OCI-LY1 (cell line): ENCODE data around the gene ATG5.

Source experiments
- H2AFZ ChIP-seq: fragments of 200-600 bp; sonication (generic), shearing (Covaris generic); 2 replicates; pipeline ENCODE4 v1.6.0; 2014; ENCODE audit warnings: antibody characterized with exemption, mild to moderate bottlenecking, low read length
- H3F3A ChIP-seq: fragments of 200-600 bp; sonication (generic), shearing (Covaris generic); 2 replicates; pipeline ENCODE4 v1.6.0; 2014; ENCODE audit warnings: mild to moderate bottlenecking, antibody characterized with exemption, low read length, moderate library complexity; ENCODE audit not compliant: insufficient read depth
- H3K27ac ChIP-seq: fragments of 200-600 bp; sonication (generic); 2 replicates; pipeline ENCODE4 v1.5.1; 2014; ENCODE audit warnings: low read length, mixed run types, mild to moderate bottlenecking, low read depth; ENCODE audit not compliant: poor library complexity, severe bottlenecking
- H3K27me3 ChIP-seq: fragments of 200-600 bp; sonication (generic); 2 replicates; pipeline ENCODE4 v1.6.0; 2014; ENCODE audit warnings: antibody characterized with exemption, mild to moderate bottlenecking, low read length, moderate library complexity; ENCODE audit not compliant: insufficient read depth
- H3K36me3 ChIP-seq: fragments of 200-600 bp; sonication (generic); 2 replicates; pipeline ENCODE4 v1.6.1; 2014; ENCODE audit warnings: mild to moderate bottlenecking, antibody characterized with exemption, low read length, moderate library complexity, mixed read lengths; ENCODE audit not compliant: insufficient read depth
- H3K4me1 ChIP-seq: fragments of 200-600 bp; sonication (generic); 2 replicates; pipeline ENCODE4 v1.5.1; 2014; ENCODE audit warnings: mild to moderate bottlenecking, low read length, moderate library complexity; ENCODE audit not compliant: insufficient read depth, severe bottlenecking
- H3K4me2 ChIP-seq: fragments of 200-600 bp; sonication (generic), shearing (Covaris generic); 2 replicates; pipeline ENCODE4 v1.6.1; 2014; ENCODE audit warnings: low read length
- H3K4me3 ChIP-seq: fragments of 200-600 bp; sonication (generic); 2 replicates; pipeline ENCODE4 v1.5.1; 2014; ENCODE audit warnings: low read length, low read depth, mild to moderate bottlenecking, mixed read lengths; ENCODE audit not compliant: poor library complexity, severe bottlenecking
- H3K79me2 ChIP-seq: fragments of 200-600 bp; shearing (Covaris generic); 2 replicates; pipeline ENCODE4 v1.6.1; 2016; ENCODE audit warnings: mixed run types, low read length, mixed read lengths; ENCODE audit not compliant: insufficient read depth
- H3K9ac ChIP-seq: fragments of 200-600 bp; sonication (generic), shearing (Covaris generic); 2 replicates; pipeline ENCODE4 v1.6.1; 2014; ENCODE audit warnings: mild to moderate bottlenecking, low read length, mixed read lengths
- H3K9me2 ChIP-seq: fragments of 200-600 bp; sonication (generic), shearing (Covaris generic); 2 replicates; pipeline ENCODE4 v1.6.1; 2014; ENCODE audit warnings: low read depth, mild to moderate bottlenecking, low read length, mixed read lengths
- H3K9me3 ChIP-seq: fragments of 200-600 bp; shearing (Covaris generic); 2 replicates; pipeline ENCODE4 v1.6.1; 2014; ENCODE audit warnings: low read length, mixed read lengths
- H4K20me1 ChIP-seq: fragments of 200-600 bp; sonication (generic), shearing (Covaris generic); 2 replicates; pipeline ENCODE4 v1.6.0; 2016; ENCODE audit warnings: mild to moderate bottlenecking, low read length; ENCODE audit not compliant: insufficient read depth
- EZH2 ChIP-seq: fragments of 200-600 bp; sonication (generic), shearing (Covaris generic); IDR thresholded peaks from 2 replicates; pipeline ENCODE4 v1.8.0; 2017; ENCODE audit warnings: borderline replicate concordance, mixed run types, mild to moderate bottlenecking, antibody characterized with exemption, low read length, moderate library complexity, mixed read lengths
- TF ChIP-seq, protein P1 (sequence below): fragments of 200-600 bp; sonication (generic), shearing (Covaris generic); IDR thresholded peaks from 2 replicates; pipeline ENCODE4 v1.5.1; 2017; ENCODE audit warnings: mild to moderate bottlenecking, antibody characterized with exemption, low read length, moderate library complexity, mixed read lengths

ATG5 gene

GRCh38 chr6:106249658-106250057, 75.9 kb downstream of the ATG5 start:
- Histone ChIP-seq H3K4me3 (no peak overlapping the region), H3K79me2 (no peaks in the 10 kb centered on the region), H3K9me2 (no peaks in the 10 kb centered on the region), H3K4me2 (no peak overlapping the region), H3K9me3 (no peaks in the 10 kb centered on the region), H3F3A (no peaks in the 10 kb centered on the region), H3K4me1 (no peaks in the 10 kb centered on the region), H4K20me1 (no peaks in the 10 kb centered on the region), H3K36me3 (peaks cover 14% of the 10 kb centered on the region; the same call in 1 of the 2 replicates), H3K27me3 (no peaks in the 10 kb centered on the region), H3K27ac (no peak overlapping the region), H3K9ac (no peak overlapping the region), H2AFZ (no peak overlapping the region)
- TF ChIP-seq EZH2, result no peak
- TF ChIP-seq, protein P1, sequence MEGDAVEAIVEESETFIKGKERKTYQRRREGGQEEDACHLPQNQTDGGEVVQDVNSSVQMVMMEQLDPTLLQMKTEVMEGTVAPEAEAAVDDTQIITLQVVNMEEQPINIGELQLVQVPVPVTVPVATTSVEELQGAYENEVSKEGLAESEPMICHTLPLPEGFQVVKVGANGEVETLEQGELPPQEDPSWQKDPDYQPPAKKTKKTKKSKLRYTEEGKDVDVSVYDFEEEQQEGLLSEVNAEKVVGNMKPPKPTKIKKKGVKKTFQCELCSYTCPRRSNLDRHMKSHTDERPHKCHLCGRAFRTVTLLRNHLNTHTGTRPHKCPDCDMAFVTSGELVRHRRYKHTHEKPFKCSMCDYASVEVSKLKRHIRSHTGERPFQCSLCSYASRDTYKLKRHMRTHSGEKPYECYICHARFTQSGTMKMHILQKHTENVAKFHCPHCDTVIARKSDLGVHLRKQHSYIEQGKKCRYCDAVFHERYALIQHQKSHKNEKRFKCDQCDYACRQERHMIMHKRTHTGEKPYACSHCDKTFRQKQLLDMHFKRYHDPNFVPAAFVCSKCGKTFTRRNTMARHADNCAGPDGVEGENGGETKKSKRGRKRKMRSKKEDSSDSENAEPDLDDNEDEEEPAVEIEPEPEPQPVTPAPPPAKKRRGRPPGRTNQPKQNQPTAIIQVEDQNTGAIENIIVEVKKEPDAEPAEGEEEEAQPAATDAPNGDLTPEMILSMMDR, result no peak

DNA sequence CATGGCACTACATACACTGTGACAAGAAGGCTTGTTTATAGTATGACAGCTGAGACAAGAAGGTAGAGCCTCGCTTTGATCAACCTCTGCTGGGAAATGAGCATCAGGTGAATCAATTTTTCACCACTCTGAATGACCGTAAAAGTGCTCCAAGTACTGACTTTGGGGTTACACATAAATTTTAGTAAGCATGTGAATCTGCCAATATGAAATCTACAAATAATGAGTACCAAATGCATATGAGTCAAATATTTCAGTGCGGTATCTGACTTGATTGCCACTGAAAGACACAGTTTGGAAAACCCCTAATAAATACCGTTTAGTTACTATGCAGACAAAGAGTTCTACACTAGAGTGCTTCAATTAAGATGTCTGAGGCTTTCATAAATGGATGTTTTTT, 77.8 kb downstream of the ATG5 start:
- H3K27me3 ChIP-seq, result no peaks in the 10 kb centered on the region
- no peaks in the 10 kb centered on the region for H3K9me3 ChIP-seq
- H3K4me2 ChIP-seq, result no peak overlapping the region
- H4K20me1 ChIP-seq, result no peaks in the 10 kb centered on the region
- TF ChIP-seq, protein P1, result no peak
- no peak for TF ChIP-seq EZH2
- no peaks in the 10 kb centered on the region for H3F3A ChIP-seq
- no peak overlapping the region for H2AFZ ChIP-seq
- H3K9me2 ChIP-seq, result no peaks in the 10 kb centered on the region
- peaks cover 22% of the 10 kb centered on the region for H3K36me3 ChIP-seq
- no peak overlapping the region for H3K27ac ChIP-seq
- H3K9ac ChIP-seq, result no peak overlapping the region
- no peak overlapping the region for H3K4me3 ChIP-seq
- H3K79me2 ChIP-seq, result no peaks in the 10 kb centered on the region
- H3K4me1 ChIP-seq, result no peaks in the 10 kb centered on the region

GRCh38 chr6:106247293-106247692, 78.3 kb downstream of the ATG5 start:
- H3K79me2 ChIP-seq, result no peaks in the 10 kb centered on the region

More at GRCh38 chr6:106247293-106247692, 78.3 kb downstream of the ATG5 start:
- Histone ChIP-seq H3K9me2 (no peaks in the 10 kb centered on the region), H3F3A (no peaks in the 10 kb centered on the region), H2AFZ (no peak overlapping the region), H3K4me1 (no peaks in the 10 kb centered on the region), H3K9me3 (no peaks in the 10 kb centered on the region), H4K20me1 (no peaks in the 10 kb centered on the region), H3K9ac (no peak overlapping the region), H3K4me2 (no peak overlapping the region), H3K27me3 (no peaks in the 10 kb centered on the region), H3K4me3 (no peak overlapping the region), H3K36me3 (peaks cover 23% of the 10 kb centered on the region), H3K27ac (no peak overlapping the region)
- TF ChIP-seq, protein P1, result no peak
- TF ChIP-seq EZH2, result no peak
